GM21825 (cell line): Measurements from ENCODE around the gene SEL1L3.

Experiments used
- ATAC-seq: cut with Tn5 transposase; IDR thresholded peaks from one replicate; pipeline ENCODE4 v1.9.1; 2021; ENCODE audit warnings: mild to moderate bottlenecking, moderate library complexity; ENCODE audit not compliant: unreplicated experiment

Gene SEL1L3

GRCh38 chr4:25757452-25757851 is 105.3 kb downstream of the SEL1L3 start:
- ATAC-seq: no peak

GRCh38 chr4:25756503-25756902 is 106.3 kb downstream of the SEL1L3 start:
- no peak for ATAC-seq

- no peak for ATAC-seq
Measured at GRCh38 chr4:25755911-25756310, 106.9 kb downstream of the SEL1L3 start.

- no peak for ATAC-seq
Measured at GRCh38 chr4:25753239-25753638, 109.5 kb downstream of the SEL1L3 start.

- ATAC-seq: no peak
Measured at GRCh38 chr4:25750874-25751273, 111.9 kb downstream of the SEL1L3 start.

GRCh38 chr4:25749150-25749794 is 113.5 kb downstream of the SEL1L3 start:
- no peak for ATAC-seq

GRCh38 chr4:25743971-25744370 is 118.8 kb downstream of the SEL1L3 start:
- no peak for ATAC-seq

GRCh38 chr4:25729564-25729963 is 133.2 kb downstream of the SEL1L3 start:
- ATAC-seq: no peak

- no peak for ATAC-seq
Measured at GRCh38 chr4:25728886-25729285, 133.9 kb downstream of the SEL1L3 start.

GRCh38 chr4:25727711-25728493 is 134.9 kb downstream of the SEL1L3 start:
- ATAC-seq: no peak

- no peak for ATAC-seq
Measured at GRCh38 chr4:25725870-25726269, 136.9 kb downstream of the SEL1L3 start.

- no peak for ATAC-seq
Measured at GRCh38 chr4:25723409-25723808, 139.4 kb downstream of the SEL1L3 start.

GRCh38 chr4:25722964-25723363 is 139.8 kb downstream of the SEL1L3 start:
- ATAC-seq: no peak

- ATAC-seq: no peak
Measured at GRCh38 chr4:25713812-25714211, 149.0 kb downstream of the SEL1L3 start.

- no peak for ATAC-seq
Measured at GRCh38 chr4:25712611-25713010, 150.2 kb downstream of the SEL1L3 start.

GRCh38 chr4:25710637-25711036 is 152.2 kb downstream of the SEL1L3 start:
- ATAC-seq: no peak

- ATAC-seq: no peak
Measured at GRCh38 chr4:25704516-25704915, 158.3 kb downstream of the SEL1L3 start.

- no peak for ATAC-seq
Measured at GRCh38 chr4:25703731-25704388, 158.9 kb downstream of the SEL1L3 start.

GRCh38 chr4:25702848-25703247 is 159.9 kb downstream of the SEL1L3 start:
- ATAC-seq: no peak

- no peak for ATAC-seq
Measured at GRCh38 chr4:25700661-25701060, 162.1 kb downstream of the SEL1L3 start.

- no peak for ATAC-seq
Measured at GRCh38 chr4:25697516-25697915, 165.3 kb downstream of the SEL1L3 start.
